HCT116 (cell line): Measurements from ENCODE around the gene TP53AIP1. TPM values are rescaled to one million over a fixed set of nuclear protein-coding genes. Genes with fewer than 3 reads are reported as not detected.

Experiments used
- ATAC-seq: fragments of 200-7000 bp; cut with Tn5 transposase; 2 replicates; pipeline ENCODE4 v1.9.1; 2020; ENCODE audit warnings: mild to moderate bottlenecking, moderate library complexity
- BruUV-seq: library from RNA; stranded (reverse); fragments of 400-500 nt; replicated peaks from 2 replicates; lab custom pipeline; 2021; lab: Mats Ljungman, UMichigan
- CTCF ChIA-PET: fragments of 300-600 bp; sonication (Branson Sonifier 250); formaldehyde crosslinking; loops from one replicate; lab custom pipeline; 2021; ENCODE audit warnings: antibody characterized with exemption; lab: Charles Lee
- POLR2A ChIA-PET: fragments of 300-600, 350-600 bp; sonication (Branson Sonifier 250); formaldehyde crosslinking; loops from one replicate; lab custom pipeline; 2021; ENCODE audit warnings: antibody characterized with exemption; lab: Charles Lee
- RAD21 ChIA-PET, 2 experiments: fragments of 300-600 bp; sonication (Branson Sonifier 250); formaldehyde crosslinking; loops; one replicate each; lab custom pipeline; 2023; ENCODE audit warnings: low total read pairs in 2 of 2; ENCODE audit not compliant: uncharacterized antibody in 2 of 2, unreplicated experiment in 2 of 2, low non-redundant PET in 1 of 2; lab: Charles Lee
- DNase-seq: peaks from one replicate; pipeline ENCODE4 v3.0.0-alpha.2; 2010; ENCODE audit warnings: low read depth, low spot score
- H2AFZ ChIP-seq: fragments of 200-600 bp; shearing (Covaris generic), sonication (generic); 2 replicates; pipeline ENCODE4 v1.6.1; 2017; ENCODE audit warnings: low read depth, mixed run types, mixed read lengths, antibody characterized with exemption, low read length; ENCODE audit not compliant: poor library complexity, severe bottlenecking
- H3K27ac ChIP-seq: 2 replicates; pipeline ENCODE4 v1.5.1; 2012; ENCODE audit warnings: low read depth, low read length
- H3K27me3 ChIP-seq: fragments of 200-600 bp; sonication (generic); 2 replicates; pipeline ENCODE4 v1.6.1; 2016; ENCODE audit warnings: mixed run types, low read length, mixed read lengths; ENCODE audit not compliant: insufficient read depth
- H3K36me3 ChIP-seq, 2 experiments: fragments of 200-500 bp in 1 of 2; fragments of 200-600 bp in 1 of 2; sonication (Bioruptor generic) in 1 of 2; sonication (generic) in 1 of 2; 2 replicates each; pipeline versions ENCODE4 v1.5.1 to v1.6.1; 2014 to 2016; ENCODE audit warnings: low read length in 2 of 2, inconsistent platforms in 1 of 2, mixed read lengths in 1 of 2, mixed run types in 1 of 2; ENCODE audit not compliant: insufficient read depth in 2 of 2, control insufficient read depth in 1 of 2
- H3K4me1 ChIP-seq, 2 experiments: fragments of 200-600 bp in 1 of 2; sonication (generic) in 1 of 2; 2 replicates each; pipeline versions ENCODE4 v1.5.1 to v1.6.1; 2012 to 2017; ENCODE audit warnings: low read length in 2 of 2, inconsistent platforms in 1 of 2, mild to moderate bottlenecking in 1 of 2, mixed read lengths in 1 of 2, mixed run types in 1 of 2, moderate library complexity in 1 of 2; ENCODE audit not compliant: insufficient read depth in 2 of 2, control insufficient read depth in 1 of 2
- H3K4me2 ChIP-seq: fragments of 200-600 bp; sonication (generic); 2 replicates; pipeline ENCODE4 v1.6.1; 2017; ENCODE audit warnings: mixed run types, low read length, mixed read lengths
- H3K4me3 ChIP-seq, 2 experiments: fragments of 200-600 bp in 1 of 2; sonication (generic) in 1 of 2; replicated peaks in 1 of 2; 2 replicates each; pipeline ENCODE4 v1.5.1; 2011 to 2016; ENCODE audit warnings: low read length in 2 of 2, control low read depth in 1 of 2, low read depth in 1 of 2, mild to moderate bottlenecking in 1 of 2, mixed read lengths in 1 of 2, mixed run types in 1 of 2
- H3K79me2 ChIP-seq: fragments of 200-600 bp; sonication (generic); 2 replicates; pipeline ENCODE4 v1.6.1; 2017; ENCODE audit warnings: mild to moderate bottlenecking, mixed run types, low read length, moderate library complexity, mixed read lengths; ENCODE audit not compliant: insufficient read depth
- H3K9ac ChIP-seq: fragments of 200-600 bp; sonication (generic); 2 replicates; pipeline ENCODE4 v1.6.1; 2016; ENCODE audit warnings: low read length, mixed read lengths
- H3K9me2 ChIP-seq: fragments of 200-600 bp; sonication (generic), shearing (Covaris generic); 2 replicates; pipeline ENCODE4 v1.6.1; 2017; ENCODE audit warnings: mixed run types, mild to moderate bottlenecking, moderate library complexity; ENCODE audit not compliant: insufficient read depth
- H3K9me3 ChIP-seq, 2 experiments: fragments of 200-500 bp in 1 of 2; fragments of 200-600 bp in 1 of 2; sonication (Bioruptor generic) in 1 of 2; sonication (generic) in 1 of 2; 2 replicates each; pipeline ENCODE4 v1.6.1; 2014 to 2017; ENCODE audit warnings: low read length in 2 of 2, mixed read lengths in 2 of 2, inconsistent platforms in 1 of 2, low read depth in 1 of 2, mild to moderate bottlenecking in 1 of 2, mixed run types in 1 of 2, moderate library complexity in 1 of 2; ENCODE audit not compliant: control insufficient read depth in 1 of 2, insufficient read depth in 1 of 2
- H4K20me1 ChIP-seq: fragments of 200-600 bp; sonication (generic), shearing (Covaris generic); 2 replicates; pipeline ENCODE4 v1.6.1; 2017; ENCODE audit warnings: mixed run types, mild to moderate bottlenecking, moderate library complexity; ENCODE audit not compliant: insufficient read depth
- ATF3 ChIP-seq: IDR thresholded peaks from 2 replicates; pipeline ENCODE4 v1.6.1; 2012
- ELF1 ChIP-seq: IDR thresholded peaks from 2 replicates; pipeline ENCODE4 v1.6.1; 2012; ENCODE audit warnings: low read depth, borderline replicate concordance
- EZH2phosphoT487 ChIP-seq: fragments of 200-600 bp; IDR thresholded peaks from 2 replicates; pipeline ENCODE4 v1.6.1; 2018; ENCODE audit warnings: antibody characterized with exemption, borderline replicate concordance
- JUND ChIP-seq: IDR thresholded peaks from 2 replicates; pipeline ENCODE4 v1.6.1; 2012
- RAD21 ChIP-seq: IDR thresholded peaks from 2 replicates; pipeline ENCODE4 v1.6.1; 2012; ENCODE audit warnings: low read depth, mild to moderate bottlenecking
- SIN3A ChIP-seq: IDR thresholded peaks from 2 replicates; pipeline ENCODE4 v1.6.1; 2012; ENCODE audit warnings: low read depth
- SP1 ChIP-seq: IDR thresholded peaks from 2 replicates; pipeline ENCODE4 v1.6.1; 2012; ENCODE audit warnings: low read depth
- SRF ChIP-seq: IDR thresholded peaks from 2 replicates; pipeline ENCODE4 v1.6.1; 2012; ENCODE audit warnings: low read depth
- ZNF274 ChIP-seq: fragments of 200-500 bp; sonication (Bioruptor generic); IDR thresholded peaks from 2 replicates; pipeline ENCODE4 v1.6.1; 2014; ENCODE audit warnings: mild to moderate bottlenecking, low read depth, low read length, inconsistent platforms
- intact Hi-C: fragments of 100-400 bp; cut with micrococcal nuclease; formaldehyde crosslinking; loops from 2 replicates; pipeline ENCODE4 v1.10.0; 2022
- total RNA-seq: library from RNA; stranded (reverse); gene quantifications from one replicate; pipeline ENCODE4 v1.2.1, GENCODE V29; 2021; ENCODE audit not compliant: unreplicated experiment
- TF ChIP-seq, protein P1 (sequence below), 3 experiments: fragments of 200-600 bp in 1 of 3; sonication (generic) in 1 of 3; IDR thresholded peaks in 2 of 3; conservative IDR thresholded peaks in 1 of 3; 2 replicates each; pipeline ENCODE4 v1.5.1; 2012 to 2017; ENCODE audit warnings: low read depth in 2 of 3, low read length in 2 of 3, antibody characterized with exemption in 1 of 3, borderline replicate concordance in 1 of 3, control low read depth in 1 of 3, mild to moderate bottlenecking in 1 of 3, mixed read lengths in 1 of 3, mixed run types in 1 of 3, moderate library complexity in 1 of 3; ENCODE audit not compliant: insufficient read depth in 1 of 3
- TF ChIP-seq, protein P2 (sequence below): IDR thresholded peaks from 2 replicates; pipeline ENCODE4 v1.6.1; 2011; ENCODE audit warnings: mild to moderate bottlenecking, low read length, moderate library complexity; ENCODE audit not compliant: insufficient replicate concordance; ENCODE audit errors: extremely low read depth

TP53AIP1 gene
- total RNA-seq, 1 experiment from 2014 or later, result 0.15 TPM

DNA sequence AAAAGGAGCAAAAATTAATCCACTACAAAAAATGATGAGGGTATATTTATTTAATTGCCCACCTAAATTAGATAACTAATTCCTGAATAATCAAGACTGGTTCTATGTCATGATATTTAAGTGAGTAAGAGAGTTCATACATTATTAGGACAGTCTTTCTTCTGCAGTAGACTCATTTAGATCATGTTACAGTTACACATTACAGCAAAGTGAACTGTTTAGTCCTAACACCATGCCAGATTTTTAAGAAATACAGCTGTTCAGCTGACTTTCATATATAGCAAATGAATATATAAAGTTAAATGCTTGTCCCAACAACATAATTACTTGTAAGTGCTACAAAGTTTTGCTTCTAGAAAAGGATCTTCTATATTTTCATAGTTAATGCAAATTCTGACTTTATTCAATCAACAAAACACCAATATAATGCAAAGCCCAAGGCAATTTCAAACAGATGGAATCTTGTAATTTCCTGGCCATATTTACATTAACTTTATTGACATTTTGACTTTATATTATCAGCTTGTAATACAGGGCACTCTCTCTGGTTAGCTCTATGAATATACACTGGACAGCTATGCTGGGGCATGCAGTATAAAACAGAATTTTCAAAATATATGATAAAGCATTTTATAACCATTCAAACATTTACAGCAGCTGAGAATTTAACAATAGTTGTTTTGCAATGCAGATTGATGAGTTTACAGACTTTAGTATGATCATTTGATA is 45.7 kb upstream of the TP53AIP1 start:
- H3K4me2 ChIP-seq, result no peak overlapping the region
- TF ChIP-seq SP1 (no peak), EZH2phosphoT487 (no peak), SRF (no peak), RAD21 (no peak), ELF1 (no peak)
- TF ChIP-seq, protein P1, sequence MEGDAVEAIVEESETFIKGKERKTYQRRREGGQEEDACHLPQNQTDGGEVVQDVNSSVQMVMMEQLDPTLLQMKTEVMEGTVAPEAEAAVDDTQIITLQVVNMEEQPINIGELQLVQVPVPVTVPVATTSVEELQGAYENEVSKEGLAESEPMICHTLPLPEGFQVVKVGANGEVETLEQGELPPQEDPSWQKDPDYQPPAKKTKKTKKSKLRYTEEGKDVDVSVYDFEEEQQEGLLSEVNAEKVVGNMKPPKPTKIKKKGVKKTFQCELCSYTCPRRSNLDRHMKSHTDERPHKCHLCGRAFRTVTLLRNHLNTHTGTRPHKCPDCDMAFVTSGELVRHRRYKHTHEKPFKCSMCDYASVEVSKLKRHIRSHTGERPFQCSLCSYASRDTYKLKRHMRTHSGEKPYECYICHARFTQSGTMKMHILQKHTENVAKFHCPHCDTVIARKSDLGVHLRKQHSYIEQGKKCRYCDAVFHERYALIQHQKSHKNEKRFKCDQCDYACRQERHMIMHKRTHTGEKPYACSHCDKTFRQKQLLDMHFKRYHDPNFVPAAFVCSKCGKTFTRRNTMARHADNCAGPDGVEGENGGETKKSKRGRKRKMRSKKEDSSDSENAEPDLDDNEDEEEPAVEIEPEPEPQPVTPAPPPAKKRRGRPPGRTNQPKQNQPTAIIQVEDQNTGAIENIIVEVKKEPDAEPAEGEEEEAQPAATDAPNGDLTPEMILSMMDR (IDR thresholded peaks at IDR 0.05 in 2 of 3, conservative IDR thresholded peaks at IDR 0.05 in 1 of 3; ENCODE audit: borderline replicate concordance in 1 of 3, insufficient read depth in 1 of 3, low read depth in 2 of 3, low read length in 2 of 3), result no peak
- H3K27me3 ChIP-seq, result no peaks in the 10 kb centered on the region
- 0 out of 4 replicates have a peak, but pooled peaks cover 0 to 2% of the 10 kb centered on the region in 2 experiments for H3K36me3 ChIP-seq
- no peak overlapping the region for H3K27ac ChIP-seq
- no peak overlapping the region for H2AFZ ChIP-seq
- ATAC-seq, result no peak
- no TSS peak for BruUV-seq
- no peaks in the 10 kb centered on the region for H4K20me1 ChIP-seq
- RAD21 ChIA-PET, result no interaction called here
- no peaks in the 10 kb centered on the region for H3K9me2 ChIP-seq
- no peaks in the 10 kb centered on the region for H3K4me1 ChIP-seq
- intact Hi-C loops, result loop anchor here (10.0 kb wide), 1 partner anchor 346 kb away; no protein-coding TSS in a partner anchor
- no peak overlapping the region for H3K4me3 ChIP-seq
- POLR2A ChIA-PET, result no interaction called here
- no peak overlapping the region for H3K9ac ChIP-seq
- CTCF ChIA-PET, result no interaction called here
- H3K79me2 ChIP-seq, result no peaks in the 10 kb centered on the region
- no peak for DNase-seq
- no peaks in the 10 kb centered on the region for H3K9me3 ChIP-seq

GRCh38 chr11:128985880-128986279 is 43.2 kb upstream of the TP53AIP1 start:
- no peak overlapping the region for H3K9ac ChIP-seq
- no peaks in the 10 kb centered on the region for H3K9me3 ChIP-seq
- no peaks in the 10 kb centered on the region for H3K79me2 ChIP-seq
- intact Hi-C loops, result loop anchor here (10.0 kb wide), 1 partner anchor 349 kb away; no protein-coding TSS in a partner anchor
- H3K27ac ChIP-seq, result no peak overlapping the region
- no peak for TF ChIP-seq ATF3
- TF ChIP-seq SIN3A, result no peak
- TF ChIP-seq JUND, result no peak
- no peak for TF ChIP-seq RAD21
- TF ChIP-seq ZNF274, result no peak
- TF ChIP-seq, protein P2, sequence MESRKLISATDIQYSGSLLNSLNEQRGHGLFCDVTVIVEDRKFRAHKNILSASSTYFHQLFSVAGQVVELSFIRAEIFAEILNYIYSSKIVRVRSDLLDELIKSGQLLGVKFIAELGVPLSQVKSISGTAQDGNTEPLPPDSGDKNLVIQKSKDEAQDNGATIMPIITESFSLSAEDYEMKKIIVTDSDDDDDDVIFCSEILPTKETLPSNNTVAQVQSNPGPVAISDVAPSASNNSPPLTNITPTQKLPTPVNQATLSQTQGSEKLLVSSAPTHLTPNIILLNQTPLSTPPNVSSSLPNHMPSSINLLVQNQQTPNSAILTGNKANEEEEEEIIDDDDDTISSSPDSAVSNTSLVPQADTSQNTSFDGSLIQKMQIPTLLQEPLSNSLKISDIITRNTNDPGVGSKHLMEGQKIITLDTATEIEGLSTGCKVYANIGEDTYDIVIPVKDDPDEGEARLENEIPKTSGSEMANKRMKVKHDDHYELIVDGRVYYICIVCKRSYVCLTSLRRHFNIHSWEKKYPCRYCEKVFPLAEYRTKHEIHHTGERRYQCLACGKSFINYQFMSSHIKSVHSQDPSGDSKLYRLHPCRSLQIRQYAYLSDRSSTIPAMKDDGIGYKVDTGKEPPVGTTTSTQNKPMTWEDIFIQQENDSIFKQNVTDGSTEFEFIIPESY, result no peak
- TF ChIP-seq SRF, result no peak
- TF ChIP-seq ELF1, result no peak
- no peaks in the 10 kb centered on the region for H3K27me3 ChIP-seq
- H2AFZ ChIP-seq, result no peak overlapping the region
- H3K36me3 ChIP-seq, result peaks cover 5 to 6% of the 10 kb centered on the region in 2 experiments; a peak in 1 of 4 replicates
- no peak overlapping the region for H3K4me2 ChIP-seq
- no peaks in the 10 kb centered on the region for H3K9me2 ChIP-seq
- H3K4me1 ChIP-seq, result no peaks in the 10 kb centered on the region
- CTCF ChIA-PET, result no interaction called here
- no peak for ATAC-seq
- no peaks in the 10 kb centered on the region for H4K20me1 ChIP-seq
- H3K4me3 ChIP-seq, result no peak overlapping the region
- POLR2A ChIA-PET, result no interaction called here
- DNase-seq, result no peak
- BruUV-seq, result no TSS peak
- RAD21 ChIA-PET, result no interaction called here
